Body of pancreas (tissue), 4 donors: ENCODE results near the gene C19orf38. TPM values are rescaled to one million over a fixed set of nuclear protein-coding genes. Genes with fewer than 3 reads are reported as not detected.
A peak's percentile ranks its signal among the peaks of the same experiment; 100 is the strongest.
"Not testable (repeated sequence)": the region's sequence is repeated elsewhere in the genome, so short reads cannot be mapped to it uniquely, and the experiment has no call there.

Experiments
- ATAC-seq: fragments of 150-250 bp; one replicate; pipeline ENCODE4 v1.9.1; 2016
- DNase-seq, 4 donors: peaks; one replicate each; pipeline ENCODE4 v3.0.0-alpha.2; 2019
- H3K27ac ChIP-seq, 4 donors: fragments of 200-600 bp; sonication (generic); 1 replicate in 3 of 4; 2 replicates in 1 of 4; pipeline versions ENCODE4 v1.5.1 to v1.6.1; 2016 to 2019; ENCODE audit warnings: mild to moderate bottlenecking in 1 of 4, mixed read lengths in 1 of 4, moderate library complexity in 1 of 4
- H3K27me3 ChIP-seq, 2 donors: fragments of 200-600 bp; sonication (generic); one replicate each; pipeline ENCODE4 v1.6.0; 2016; ENCODE audit warnings: mild to moderate bottlenecking in 1 of 2
- H3K36me3 ChIP-seq, 2 donors: fragments of 200-600 bp; sonication (generic); replicated peaks in 1 of 2; 2 replicates each; pipeline ENCODE4 v1.5.1; 2016; ENCODE audit warnings: low read depth in 2 of 2; ENCODE audit not compliant: insufficient read depth in 1 of 2
- H3K4me1 ChIP-seq: fragments of 200-600 bp; sonication (generic); one replicate; pipeline ENCODE4 v1.6.0; 2016
- H3K4me3 ChIP-seq, 2 donors: fragments of 200-600 bp; sonication (generic); 1 replicate in 1 of 2; 2 replicates in 1 of 2; pipeline ENCODE4 v1.5.1; 2016 to 2019
- H3K9me3 ChIP-seq, 3 donors: fragments of 200-600 bp; sonication (generic); 1 replicate in 2 of 3; 2 replicates in 1 of 3; pipeline ENCODE4 v1.5.1; 2016
- CTCF ChIP-seq, 7 experiments: fragments of 450-650 bp in 4 of 7; fragments of 200-600 bp in 3 of 7; sonication (generic) in 3 of 7; IDR thresholded peaks; one replicate each; pipeline ENCODE4 v1.5.1; 2016 to 2019; ENCODE audit warnings: antibody characterized with exemption in 7 of 7
- POLR2A ChIP-seq, 3 donors: fragments of 450-650 bp; IDR thresholded peaks; one replicate each; pipeline ENCODE4 v1.6.1; 2016; ENCODE audit warnings: antibody characterized with exemption in 3 of 3, mild to moderate bottlenecking in 2 of 3
- WGBS, 2 donors: methylation state at CpG; one replicate each; pipeline ENCODE4 v1.1.5; 2017; 5-methylcytosine and 5-hydroxymethylcytosine counted together
- intact Hi-C: fragments of 100-400 bp; cut with DNase I; formaldehyde crosslinking; loops from one replicate; pipeline ENCODE4 v1.15.1; 2023
- total RNA-seq, 2 donors: library from RNA; depleted of rRNA; stranded (reverse); fragments of >200 nt; gene quantifications; one replicate each; pipeline ENCODE4 v1.1.0, GENCODE V29; 2016

Gene C19orf38
- total RNA-seq, 2 donors from 2014 or later = 0.52 TPM; not detected in 1

GRCh38 chr19:10835754-10836478 lies 12.3 kb upstream of the C19orf38 start, which contains the start of gene TMED1:
Gene TMED1, minus strand, starts transcription at chr19:10836212. Its CDS starts 21 bp downstream, at chr19:10836191.
- H3K4me1 ChIP-seq = peaks cover 35% of the 10 kb centered on the region
- H3K9me3 ChIP-seq = peaks cover 0 to 7% (median 0%) of the 10 kb centered on the region in 3 donors
- ATAC-seq = peak; percentile 89
- no peaks in the 10 kb centered on the region for H3K27me3 ChIP-seq
- H3K4me3 ChIP-seq = peak within 1 kb of the TSS in 1 of 2 donors; percentile 25
- DNase-seq = peak; percentile 100
- intact Hi-C loops = no loop called here
- peaks cover 0 to 5% of the 10 kb centered on the region in 2 donors for H3K36me3 ChIP-seq
- TF ChIP-seq CTCF (IDR thresholded peaks at IDR 0.05) = peak in 4 of 7 experiments; percentile 49 to 59 (median 55)
- peak; percentile 42 to 79 (median 73) for TF ChIP-seq POLR2A (IDR thresholded peaks at IDR 0.05)
- WGBS, 2 donors = 0% methylated on average over 39 to 50 of the region's 50 CpGs
- H3K27ac ChIP-seq = peak within 1 kb of the TSS; percentile 95 to 99 (median 99)

GRCh38 chr19:10836479-10837330 lies 11.5 kb upstream of the C19orf38 start:
- H3K4me3 ChIP-seq = no peak overlapping the region
- DNase-seq = peak; percentile 85 to 91 (median 86)
- H3K27me3 ChIP-seq = no peaks in the 10 kb centered on the region
- 32 to 85% methylated on average over 10 to 38 of the region's 38 CpGs for whole genome bisulfite sequencing, 2 donors
- ATAC-seq = peak; percentile 41
- peaks cover 0 to 5% of the 10 kb centered on the region in 2 donors for H3K36me3 ChIP-seq
- TF ChIP-seq CTCF (IDR thresholded peaks at IDR 0.05) = no peak
- no peak for TF ChIP-seq POLR2A (IDR thresholded peaks at IDR 0.05)
- peak overlapping the region; percentile 95 to 99 (median 99) for H3K27ac ChIP-seq
- H3K4me1 ChIP-seq = peaks cover 35% of the 10 kb centered on the region
- intact Hi-C loops = no loop called here
- H3K9me3 ChIP-seq = peaks cover 0 to 7% (median 0%) of the 10 kb centered on the region in 3 donors

- intact Hi-C loops, ATAC-seq, DNase-seq: not testable (repeated sequence)
Observed at GRCh38 chr19:10837649-10838048, 10.6 kb upstream of the C19orf38 start.

GRCh38 chr19:10838377-10838776 lies 9.8 kb upstream of the C19orf38 start:
- Histone ChIP-seq H3K9me3 (peaks cover 0 to 7% (median 0%) of the 10 kb centered on the region in 3 donors), H3K27ac (peak overlapping the region in 3 of 4 donors; percentile 63 to 87 (median 82)), H3K4me1 (peaks cover 35% of the 10 kb centered on the region), H3K4me3 (no peak overlapping the region), H3K36me3 (no peaks in the 10 kb centered on the region), H3K27me3 (no peaks in the 10 kb centered on the region)
- DNase-seq (no peak), ATAC-seq (no peak)
- intact Hi-C loops = no loop called here
- TF ChIP-seq CTCF (IDR thresholded peaks at IDR 0.05) = no peak
- TF ChIP-seq POLR2A (IDR thresholded peaks at IDR 0.05) = no peak
- WGBS, 2 donors = 93 to 94% methylated on average over 11 of the region's 11 CpGs

More at GRCh38 chr19:10837649-10838048, 10.6 kb upstream of the C19orf38 start:
- H3K4me1 ChIP-seq = peaks cover 35% of the 10 kb centered on the region
- not testable (repeated sequence) for H3K27ac ChIP-seq, H3K9me3 ChIP-seq, H3K36me3 ChIP-seq, H3K27me3 ChIP-seq, H3K4me3 ChIP-seq
- WGBS, 2 donors = 97 to 100% methylated on average over 7 of the region's 7 CpGs
